NT2/D1 (cell line): Measurements from ENCODE around the gene ADAMTS4.

ENCODE experiments used
- SUZ12 ChIP-seq: IDR thresholded peaks from 2 replicates; pipeline ENCODE4 v1.6.1; 2011; ENCODE audit not compliant: insufficient read length, insufficient read depth; ENCODE audit errors: extremely low read depth
- YY1 ChIP-seq: IDR thresholded peaks from 2 replicates; pipeline ENCODE4 v1.6.1; 2011; ENCODE audit not compliant: insufficient read length, insufficient read depth
- ZNF274 ChIP-seq: IDR thresholded peaks from 2 replicates; pipeline ENCODE4 v1.6.1; 2011; ENCODE audit warnings: mild to moderate bottlenecking, low read depth, low read length

- TF ChIP-seq ZNF274: no peak
- TF ChIP-seq SUZ12: no peak
- no peak for TF ChIP-seq YY1
Observed at GRCh38 chr1:161187311-161187710, 11.5 kb downstream of the ADAMTS4 start.
